ENCODE measurements around the gene TRPM3.

Gene TRPM3

GRCh38 chr9:71097671-71098070 lies 23.8 kb downstream of the TRPM3 start:
- no peak for DNase-seq (ENCODE audit: low spot score)

- DNase-seq (ENCODE audit: low spot score): no peak
Measured at GRCh38 chr9:71096421-71097108, 24.9 kb downstream of the TRPM3 start.

GRCh38 chr9:71094708-71095251 lies 26.6 kb downstream of the TRPM3 start:
- no peak for DNase-seq (ENCODE audit: low spot score)

- DNase-seq (ENCODE audit: low spot score): no peak
Measured at GRCh38 chr9:71090896-71091295, 30.5 kb downstream of the TRPM3 start.

GRCh38 chr9:71079451-71079850 lies 42.0 kb downstream of the TRPM3 start:
- no peak for DNase-seq (ENCODE audit: low spot score)

GRCh38 chr9:71076096-71076495 lies 45.3 kb downstream of the TRPM3 start:
- no peak for DNase-seq (ENCODE audit: low spot score)

- no peak for DNase-seq (ENCODE audit: low spot score)
Measured at GRCh38 chr9:71073494-71073893, 47.9 kb downstream of the TRPM3 start.

- no peak for DNase-seq (ENCODE audit: low spot score)
Measured at GRCh38 chr9:71072587-71072986, 48.8 kb downstream of the TRPM3 start.

GRCh38 chr9:71071633-71072032 lies 49.8 kb downstream of the TRPM3 start:
- DNase-seq (ENCODE audit: low spot score): no peak

- DNase-seq (ENCODE audit: low spot score): no peak
Measured at GRCh38 chr9:71058660-71059059, 62.8 kb downstream of the TRPM3 start.

- DNase-seq (ENCODE audit: low spot score): no peak
Measured at GRCh38 chr9:71052287-71052686, 69.1 kb downstream of the TRPM3 start.

- DNase-seq (ENCODE audit: low spot score): no peak
Measured at GRCh38 chr9:71048280-71048679, 73.1 kb downstream of the TRPM3 start.

GRCh38 chr9:71042448-71042990 lies 78.9 kb downstream of the TRPM3 start:
- no peak for DNase-seq (ENCODE audit: low spot score)

GRCh38 chr9:71037521-71037920 lies 83.9 kb downstream of the TRPM3 start:
- DNase-seq (ENCODE audit: low spot score): no peak

- no peak for DNase-seq (ENCODE audit: low spot score)
Measured at GRCh38 chr9:71036501-71036900, 84.9 kb downstream of the TRPM3 start.

GRCh38 chr9:71032779-71033178 lies 88.6 kb downstream of the TRPM3 start:
- DNase-seq (ENCODE audit: low spot score): no peak

- no peak for DNase-seq (ENCODE audit: low spot score)
Measured at GRCh38 chr9:71025728-71026127, 95.7 kb downstream of the TRPM3 start.

- no peak for DNase-seq (ENCODE audit: low spot score)
Measured at GRCh38 chr9:71025201-71025600, 96.2 kb downstream of the TRPM3 start.

- DNase-seq (ENCODE audit: low spot score): no peak
Measured at GRCh38 chr9:71010258-71010657, 111.2 kb downstream of the TRPM3 start.

GRCh38 chr9:71005456-71005855 lies 116.0 kb downstream of the TRPM3 start:
- DNase-seq (ENCODE audit: low spot score): no peak

- no peak for DNase-seq (ENCODE audit: low spot score)
Measured at GRCh38 chr9:71004196-71004595, 117.2 kb downstream of the TRPM3 start.

GRCh38 chr9:71003346-71003745 lies 118.1 kb downstream of the TRPM3 start:
- no peak for DNase-seq (ENCODE audit: low spot score)

- no peak for DNase-seq (ENCODE audit: low spot score)
Measured at GRCh38 chr9:71001780-71002386, 119.5 kb downstream of the TRPM3 start.

All from left forelimb (tissue), 1 donor.